GM13976 (cell line): ENCODE measurements around the gene GALNT13.

Experiments
- DNase-seq: peaks from one replicate; pipeline ENCODE4 v3.0.0; 2012; ENCODE audit warnings: low spot score
- in situ Hi-C: fragments of 300-500 bp; cut with MboI; formaldehyde crosslinking; loops from one replicate; pipeline ENCODE4 v1.12.0; 2022; ENCODE audit warnings: low sequenced_read_pairs, mixed read lengths, inconsistent platforms; ENCODE audit not compliant: unreplicated experiment
- TF ChIP-seq, protein P1 (sequence below): IDR thresholded peaks from 2 replicates; pipeline ENCODE4 v1.5.1; 2012; ENCODE audit warnings: borderline replicate concordance, mild to moderate bottlenecking; ENCODE audit not compliant: insufficient read depth; ENCODE audit errors: extremely low read depth, missing control alignments, control extremely low read depth

GALNT13 gene

DNA sequence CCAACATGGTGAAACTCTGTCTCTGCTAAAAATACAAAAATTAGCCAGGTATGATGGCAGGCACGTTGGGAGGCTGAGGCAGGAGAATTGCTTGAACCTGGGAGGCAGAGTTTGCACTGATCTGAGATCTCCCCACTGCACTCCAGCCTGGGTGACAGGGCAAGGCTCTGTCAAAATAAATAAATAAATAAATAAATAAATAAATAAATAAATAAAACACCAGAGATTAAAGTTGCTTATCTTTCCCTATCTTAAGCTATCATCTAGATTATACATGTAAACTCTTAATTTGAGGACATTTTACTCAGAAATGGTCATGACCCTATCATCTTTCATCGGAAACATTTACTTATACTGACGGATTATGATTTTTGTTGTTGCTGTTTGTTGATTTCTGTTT, 373.2 kb downstream of the GALNT13 start:
- in situ Hi-C loops = no loop called here
- no peak for DNase-seq
- TF ChIP-seq, protein P1, sequence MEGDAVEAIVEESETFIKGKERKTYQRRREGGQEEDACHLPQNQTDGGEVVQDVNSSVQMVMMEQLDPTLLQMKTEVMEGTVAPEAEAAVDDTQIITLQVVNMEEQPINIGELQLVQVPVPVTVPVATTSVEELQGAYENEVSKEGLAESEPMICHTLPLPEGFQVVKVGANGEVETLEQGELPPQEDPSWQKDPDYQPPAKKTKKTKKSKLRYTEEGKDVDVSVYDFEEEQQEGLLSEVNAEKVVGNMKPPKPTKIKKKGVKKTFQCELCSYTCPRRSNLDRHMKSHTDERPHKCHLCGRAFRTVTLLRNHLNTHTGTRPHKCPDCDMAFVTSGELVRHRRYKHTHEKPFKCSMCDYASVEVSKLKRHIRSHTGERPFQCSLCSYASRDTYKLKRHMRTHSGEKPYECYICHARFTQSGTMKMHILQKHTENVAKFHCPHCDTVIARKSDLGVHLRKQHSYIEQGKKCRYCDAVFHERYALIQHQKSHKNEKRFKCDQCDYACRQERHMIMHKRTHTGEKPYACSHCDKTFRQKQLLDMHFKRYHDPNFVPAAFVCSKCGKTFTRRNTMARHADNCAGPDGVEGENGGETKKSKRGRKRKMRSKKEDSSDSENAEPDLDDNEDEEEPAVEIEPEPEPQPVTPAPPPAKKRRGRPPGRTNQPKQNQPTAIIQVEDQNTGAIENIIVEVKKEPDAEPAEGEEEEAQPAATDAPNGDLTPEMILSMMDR = no peak

DNA sequence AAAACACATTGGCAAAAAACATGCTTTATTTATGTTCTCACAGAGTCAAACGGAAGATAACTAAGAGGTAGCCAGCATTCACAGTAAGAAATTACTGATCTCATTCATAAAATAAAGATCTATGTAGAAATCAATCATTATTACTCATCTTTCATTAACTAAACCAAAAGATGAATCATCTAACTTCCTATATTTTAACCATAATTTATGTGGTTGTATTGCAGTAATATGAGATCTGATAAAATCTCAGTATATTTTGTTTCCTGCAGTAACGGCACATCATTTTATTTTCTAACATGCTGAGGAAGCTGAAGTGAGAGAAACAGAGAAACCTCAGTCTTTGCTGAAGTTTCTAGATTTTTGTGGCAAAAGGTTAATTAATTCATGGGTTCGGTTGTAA, 375.8 kb downstream of the GALNT13 start:
- TF ChIP-seq, protein P1 = no peak
- DNase-seq = no peak
- in situ Hi-C loops = no loop called here

DNA sequence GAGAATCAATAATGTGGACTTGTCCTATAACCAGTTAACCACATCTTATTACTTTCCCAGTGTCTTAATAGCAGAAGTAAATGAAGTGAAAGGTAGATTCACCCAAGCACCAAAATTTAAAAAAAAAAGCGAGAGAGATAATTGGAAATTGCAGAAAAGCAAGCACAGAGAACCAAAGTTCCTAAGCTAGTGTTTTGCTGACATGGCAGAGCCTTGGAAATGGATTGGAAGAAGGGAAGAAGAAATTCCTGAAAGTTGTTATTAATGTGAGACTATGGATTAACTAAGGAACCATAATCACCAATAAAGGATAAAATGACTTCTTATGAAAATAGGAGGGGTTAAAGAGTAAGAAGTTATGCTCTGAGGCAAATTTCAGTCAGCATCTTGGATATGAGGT, 384.4 kb downstream of the GALNT13 start:
- no peak for DNase-seq
- in situ Hi-C loops = no loop called here

DNA sequence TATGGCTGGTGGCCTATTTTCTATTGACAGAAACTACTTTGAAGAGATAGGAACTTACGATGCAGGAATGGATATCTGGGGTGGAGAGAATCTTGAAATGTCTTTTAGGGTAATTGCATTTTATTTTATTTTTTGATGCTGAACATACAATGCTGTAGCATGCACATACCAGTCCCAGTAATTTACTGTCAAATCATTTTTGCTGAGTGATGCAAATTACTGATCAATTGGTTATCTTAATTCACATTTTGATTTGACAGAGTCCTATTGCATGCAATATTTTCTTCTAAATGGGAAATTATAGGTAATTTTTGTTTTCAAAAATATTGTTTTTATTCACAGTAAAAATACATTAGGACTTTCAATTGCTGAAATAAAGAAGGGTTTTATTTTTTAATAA, 387.3 kb downstream of the GALNT13 start:
- in situ Hi-C loops = no loop called here
- DNase-seq = no peak
- TF ChIP-seq, protein P1 = no peak

More for the DNA sequence above, 384.4 kb downstream of the GALNT13 start:
- TF ChIP-seq, protein P1 = no peak

DNA sequence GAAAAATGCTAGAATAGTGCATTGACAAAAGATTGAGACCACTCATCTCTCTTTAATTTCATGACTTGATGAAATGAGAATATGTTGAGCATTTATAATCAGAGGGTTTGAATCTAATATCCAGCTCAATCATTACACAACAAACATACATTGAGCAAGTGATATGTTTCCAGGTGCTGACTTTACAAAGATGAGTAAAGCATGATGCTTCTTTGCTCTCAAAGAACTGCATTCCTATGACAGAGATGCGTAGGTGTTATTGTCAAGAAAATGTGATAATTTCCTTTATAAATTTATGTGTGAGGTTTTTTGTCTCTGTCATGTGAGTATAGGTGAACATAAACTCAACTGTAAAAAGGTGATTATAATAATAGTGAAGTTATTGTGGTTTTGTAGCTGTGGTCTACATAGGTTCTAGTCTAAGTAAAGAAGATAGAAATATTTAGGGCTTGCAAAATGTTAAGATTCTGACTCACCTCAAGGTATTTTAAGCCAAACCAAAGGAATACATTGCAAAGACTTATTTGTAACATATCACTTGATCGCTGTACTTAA, 389.8 kb downstream of the GALNT13 start:
- in situ Hi-C loops = no loop called here
- TF ChIP-seq, protein P1 = no peak
- DNase-seq = no peak

DNA sequence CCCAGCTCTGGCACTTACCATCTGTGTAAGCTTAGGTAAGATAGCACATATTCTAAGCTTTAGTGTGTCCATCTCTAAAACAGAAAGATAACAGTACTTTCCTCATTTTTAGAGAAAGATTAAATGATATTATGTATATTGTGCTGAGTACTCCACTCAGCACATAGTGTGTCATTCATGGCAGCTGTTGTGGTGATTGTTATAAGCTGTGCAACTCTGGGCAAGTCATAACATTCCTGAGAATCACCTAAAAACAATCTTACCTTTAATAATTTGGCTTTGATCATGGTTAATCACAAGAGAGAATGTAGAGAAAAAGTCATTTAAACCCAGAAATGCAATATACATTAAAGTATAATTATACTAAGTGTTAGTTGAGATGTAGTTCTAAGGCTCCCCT, 391.5 kb downstream of the GALNT13 start:
- in situ Hi-C loops = no loop called here
- TF ChIP-seq, protein P1 = no peak
- no peak for DNase-seq
